Adrenal gland (tissue), 12 donors: ENCODE measurements around the gene ZSCAN5A. TPM values are rescaled to one million over a fixed set of nuclear protein-coding genes. Genes with fewer than 3 reads are reported as not detected.

Experiments
- DNase-seq, 7 donors: peaks; one replicate each; pipeline ENCODE4 v3.0.0-alpha.2; 2019 to 2020
- H3K27ac ChIP-seq, 5 donors: fragments of 200-600 bp; sonication (generic) in 4 of 5; 1 replicate in 3 of 5; 2 replicates in 2 of 5; pipeline versions ENCODE4 v1.5.1 to v1.8.0; 2016 to 2020; ENCODE audit warnings: mild to moderate bottlenecking in 1 of 5
- H3K27me3 ChIP-seq: fragments of 200-600 bp; 2 replicates; pipeline ENCODE4 v1.8.0; 2021
- H3K36me3 ChIP-seq, 2 donors: fragments of 200-600 bp; replicated peaks in 1 of 2; 1 replicate in 1 of 2; 2 replicates in 1 of 2; pipeline versions ENCODE4 v1.5.1 to v1.8.0; 2018 to 2022
- H3K4me1 ChIP-seq, 2 donors: fragments of 200-600 bp; replicated peaks in 1 of 2; 1 replicate in 1 of 2; 2 replicates in 1 of 2; pipeline versions ENCODE4 v1.5.1 to v1.8.0; 2018 to 2021
- H3K4me3 ChIP-seq, 4 donors: fragments of 200-600 bp; sonication (generic) in 3 of 4; one replicate each; pipeline ENCODE4 v1.5.1; 2016 to 2018
- H3K9me3 ChIP-seq, 3 donors: fragments of 200-600 bp; sonication (generic) in 1 of 3; replicated peaks in 1 of 3; 1 replicate in 2 of 3; 2 replicates in 1 of 3; pipeline versions ENCODE4 v1.5.1 to v1.8.0; 2016 to 2021
- CTCF ChIP-seq, 6 experiments: fragments of 450-650 bp in 4 of 6; fragments of 200-600 bp in 2 of 6; sonication (generic) in 1 of 6; IDR thresholded peaks; 1 replicate in 5 of 6; 2 replicates in 1 of 6; pipeline versions ENCODE4 v1.5.1 to v1.8.0; 2016 to 2021; ENCODE audit warnings: antibody characterized with exemption in 6 of 6, mild to moderate bottlenecking in 2 of 6, moderate library complexity in 1 of 6
- POLR2A ChIP-seq, 2 donors: fragments of 450-650 bp; IDR thresholded peaks; one replicate each; pipeline ENCODE4 v1.6.1; 2017; ENCODE audit warnings: antibody characterized with exemption in 2 of 2, mild to moderate bottlenecking in 2 of 2, moderate library complexity in 1 of 2
- WGBS, 4 donors: extraction: QIAGEN DNeasy Blood & Tissue Kit in 2 of 4; methylation state at CpG; one replicate each; pipeline versions ENCODE4 v1.1.5 to v1.1.7; 2013 to 2017; 5-methylcytosine and 5-hydroxymethylcytosine counted together
- intact Hi-C, 2 donors: fragments of 100-400 bp; cut with DNase I; formaldehyde crosslinking; loops; one replicate each; pipeline versions ENCODE4 v1.14.1 to v1.15.0; 2022 to 2023
- polyA plus RNA-seq, 3 donors: library from polyadenylated mRNA; stranded (reverse); fragments of 200-250 nt in 2 of 3; fragments of 350-450 nt in 1 of 3; fragmentation: Illumina TruSeq in 1 of 3; extraction: RNeasy Lipid Tissue Mini Kit (QIAGEN cat#74804) in 1 of 3; gene quantifications; one replicate each; pipeline ENCODE4 v1.2.3, GENCODE V29; 2013 to 2014
- total RNA-seq, 9 donors: library from RNA; depleted of rRNA in 4 of 9; stranded (reverse); fragments of >200 nt in 4 of 9; fragments of 120-200 nt in 1 of 9; fragmentation: NEBNext Ultra II Directional in 1 of 9; extraction: Animal tissue kit (Norgen Biotek cat#: 25700) in 1 of 9; gene quantifications; one replicate each; pipeline versions ENCODE4 v1.1.0 to v1.2.4, GENCODE V29; 2013 to 2023
- donor health status: healthy with polysubstance abuse.
- donor health status: Bipolar disorder and iron deficiency.
- donor health status: DM: yes; HTN: yes; CAD: no.
- donor health status: DM: no; HTN: no; CAD: no.
- donor health status: DM: no; HTN: no; CAD: no.
- donor health status: DM: yes; HTN: yes; CAD: no.

Gene ZSCAN5A
- total and polyA plus RNA-seq, 12 donors: 4.5 to 20.1 (median 8.1) TPM

DNA sequence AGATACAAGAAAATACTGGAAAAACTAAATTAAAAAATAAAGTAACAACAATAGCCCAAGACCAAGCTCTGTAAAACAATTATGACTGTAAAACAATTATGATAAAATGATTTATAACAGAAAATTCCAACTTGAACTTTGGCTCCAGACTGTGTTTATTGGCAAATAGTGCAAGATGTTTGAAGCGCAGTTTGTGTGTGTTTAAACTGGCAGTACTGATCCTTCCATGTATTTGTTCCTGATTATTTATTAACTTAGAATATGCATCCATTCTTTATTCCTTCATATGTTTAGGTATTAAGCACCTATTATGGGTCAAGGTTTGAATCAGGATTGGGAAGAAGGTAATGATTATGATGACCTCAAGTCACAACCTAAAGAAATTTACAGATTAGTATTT, 40.9 kb upstream of the ZSCAN5A start:
- Histone ChIP-seq H3K36me3 (no peaks in the 10 kb centered on the region), H3K27ac (no peak overlapping the region), H3K27me3 (no peaks in the 10 kb centered on the region), H3K4me1 (no peaks in the 10 kb centered on the region), H3K4me3 (no peak overlapping the region), H3K9me3 (no peaks in the 10 kb centered on the region)
- no peak for TF ChIP-seq POLR2A (IDR thresholded peaks at IDR 0.05)
- no peak for TF ChIP-seq CTCF (IDR thresholded peaks at IDR 0.05)
- no peak for DNase-seq
- intact Hi-C loops: no loop called here
- WGBS, 4 donors: 88 to 91% (median 89%) methylated on average over 1 of the region's 1 CpG

GRCh38 chr19:56351208-56351607, 36.6 kb upstream of the ZSCAN5A start:
- no peaks in the 10 kb centered on the region for H3K4me1 ChIP-seq
- no peak overlapping the region for H3K27ac ChIP-seq
- 77 to 83% (median 80%) methylated on average over 5 to 6 of the region's 6 CpGs for WGBS, 4 donors
- intact Hi-C loops: loop anchor here in 1 of 2 donors (5.0 kb wide), 1 partner anchor 99 kb away; no protein-coding TSS in a partner anchor
- H3K9me3 ChIP-seq: no peaks in the 10 kb centered on the region
- H3K27me3 ChIP-seq: no peaks in the 10 kb centered on the region
- no peaks in the 10 kb centered on the region for H3K36me3 ChIP-seq
- H3K4me3 ChIP-seq: no peak overlapping the region
- no peak for DNase-seq
- no peak for TF ChIP-seq POLR2A (IDR thresholded peaks at IDR 0.05)
- no peak for TF ChIP-seq CTCF (IDR thresholded peaks at IDR 0.05)

DNA sequence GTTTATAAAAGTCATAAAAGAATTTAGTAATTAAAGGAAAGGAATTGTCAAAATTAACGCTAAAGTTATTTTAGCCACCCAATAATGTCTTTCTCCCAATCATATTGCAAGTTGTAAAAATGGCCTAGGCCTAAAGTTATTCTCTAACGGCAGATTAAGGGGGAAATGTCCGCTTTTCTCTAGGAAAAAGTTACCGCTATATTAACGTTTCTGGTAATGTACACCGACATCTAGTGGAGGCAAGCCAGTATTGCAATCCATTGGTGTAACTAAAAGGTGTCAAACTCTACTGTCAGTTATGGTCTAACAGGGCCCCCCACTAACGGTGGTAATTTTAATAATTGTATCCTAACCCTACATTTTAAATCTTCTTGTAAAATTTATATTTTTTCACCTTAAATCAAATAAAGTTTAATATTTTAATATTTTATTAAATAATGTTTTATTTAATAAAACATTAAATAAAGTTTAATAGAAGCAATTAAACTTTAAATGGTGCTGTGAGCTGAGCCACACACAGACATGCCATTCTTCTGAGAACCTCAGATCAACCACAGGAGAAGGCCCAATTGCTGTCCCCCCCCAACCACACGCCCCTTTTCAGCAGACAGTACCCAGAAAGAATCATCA, 35.9 kb upstream of the ZSCAN5A start:
- WGBS, 4 donors: 20 to 26% (median 24%) methylated on average over 8 of the region's 8 CpGs
- intact Hi-C loops: loop anchor here in 1 of 2 donors (5.0 kb wide), 1 partner anchor 98 kb away; no protein-coding TSS in a partner anchor

More for the DNA sequence above, 35.9 kb upstream of the ZSCAN5A start:
- H3K9me3 ChIP-seq: no peaks in the 10 kb centered on the region
- no peak overlapping the region for H3K4me3 ChIP-seq
- H3K36me3 ChIP-seq: no peaks in the 10 kb centered on the region
- no peaks in the 10 kb centered on the region for H3K4me1 ChIP-seq
- peak in 6 of 7 donors; percentile 16 to 72 (median 44) for DNase-seq
- H3K27me3 ChIP-seq: no peaks in the 10 kb centered on the region
- no peak for TF ChIP-seq POLR2A (IDR thresholded peaks at IDR 0.05)
- TF ChIP-seq CTCF (IDR thresholded peaks at IDR 0.05): peak; percentile 55 to 87 (median 70)
- H3K27ac ChIP-seq: no peak overlapping the region
